GM18907 (cell line): ENCODE measurements around the gene FCMR.

Source experiments
- ATAC-seq: cut with Tn5 transposase; IDR thresholded peaks from one replicate; pipeline ENCODE4 v1.9.1; 2021; ENCODE audit warnings: mild to moderate bottlenecking, moderate library complexity; ENCODE audit not compliant: unreplicated experiment

Gene FCMR

GRCh38 chr1:206921772-206922265, at the start of gene FCMR:
TSS of gene FCMR (minus strand) at chr1:206921941. CDS start at chr1:206921854, 87 bp downstream.
- ATAC-seq = peak; percentile 29

- ATAC-seq = no peak
Measured at GRCh38 chr1:206971029-206971655, 49.4 kb upstream of the FCMR start.

DNA sequence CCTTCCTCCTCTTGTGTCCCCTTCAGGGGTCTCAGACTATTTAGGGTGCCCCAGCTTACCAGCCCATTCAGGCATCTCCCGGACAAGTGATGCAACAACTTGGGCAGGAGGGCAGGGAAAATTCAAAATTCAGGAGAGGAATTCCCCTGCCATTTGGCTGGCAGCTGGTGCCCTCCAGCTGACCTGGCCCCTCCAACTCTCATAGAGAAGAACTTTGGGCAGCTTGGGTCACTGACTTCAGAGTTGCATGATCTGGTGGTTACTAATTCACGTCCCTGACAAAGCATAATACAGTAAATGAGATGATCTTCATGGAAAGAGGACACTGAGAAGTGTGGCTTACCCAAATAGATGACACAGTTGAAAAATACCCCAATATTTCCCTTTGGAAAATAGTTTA, 48.7 kb upstream of the FCMR start, which contains the start of gene FCAMR:
TSS of gene FCAMR (minus strand) at position 15 of the 400 bp plus-strand sequence. CDS start 335 bp downstream, outside the sequence.
- ATAC-seq = no peak

GRCh38 chr1:206969090-206969489, 47.3 kb upstream of the FCMR start:
- no peak for ATAC-seq

- ATAC-seq = peak; percentile 56
Measured at GRCh38 chr1:206967096-206967849, 45.5 kb upstream of the FCMR start.

- ATAC-seq = no peak
Measured at GRCh38 chr1:206965781-206966180, 44.0 kb upstream of the FCMR start.

GRCh38 chr1:206963740-206964139, 42.0 kb upstream of the FCMR start:
- no peak for ATAC-seq

- no peak for ATAC-seq
Measured at GRCh38 chr1:206963119-206963712, 41.5 kb upstream of the FCMR start.

DNA sequence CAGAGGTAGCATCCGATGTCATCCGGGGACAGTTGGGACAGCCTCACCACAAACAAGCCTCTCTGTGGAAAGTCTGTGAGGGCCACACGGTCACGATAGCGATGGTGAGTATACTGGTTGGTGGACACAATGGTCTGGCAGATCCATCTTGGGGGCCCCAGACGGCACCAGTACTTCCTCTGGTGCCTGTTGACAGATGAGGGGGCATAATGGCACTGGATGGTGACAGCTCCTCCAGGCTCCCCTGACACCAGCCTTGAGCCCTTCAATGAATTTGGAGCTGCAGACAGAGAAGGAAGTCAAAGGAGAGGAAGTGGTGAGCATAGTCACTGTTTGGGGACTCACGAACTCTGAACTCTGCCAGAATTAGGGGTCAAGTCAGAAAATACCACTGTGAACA, 40.5 kb upstream of the FCMR start:
- no peak for ATAC-seq

GRCh38 chr1:206961668-206962067, 39.9 kb upstream of the FCMR start:
- no peak for ATAC-seq

GRCh38 chr1:206960676-206961386, 39.1 kb upstream of the FCMR start:
- ATAC-seq = no peak

GRCh38 chr1:206958144-206958543, 36.4 kb upstream of the FCMR start:
- no peak for ATAC-seq

DNA sequence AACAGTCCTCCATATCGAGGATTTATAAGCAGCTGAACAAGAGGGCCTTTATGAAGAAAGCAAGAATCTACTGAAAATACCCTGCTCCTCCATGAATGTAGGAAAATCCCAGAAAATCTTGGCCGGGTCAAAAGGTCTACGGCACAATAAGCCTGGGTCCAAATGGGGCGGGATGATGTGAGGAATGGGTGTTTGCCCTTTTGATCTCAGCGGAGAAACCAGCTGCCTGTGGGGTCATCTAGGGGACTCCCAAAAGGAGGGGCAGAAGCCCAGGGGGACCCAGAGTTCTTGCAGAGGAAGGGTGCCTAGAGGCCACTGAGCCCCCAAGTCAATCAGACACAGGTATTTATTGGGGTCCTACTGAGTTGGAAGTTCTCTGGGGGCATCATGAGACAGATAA, 35.9 kb upstream of the FCMR start:
- ATAC-seq = no peak

GRCh38 chr1:206955476-206956451, 34.0 kb upstream of the FCMR start:
- peak; percentile 34 for ATAC-seq

DNA sequence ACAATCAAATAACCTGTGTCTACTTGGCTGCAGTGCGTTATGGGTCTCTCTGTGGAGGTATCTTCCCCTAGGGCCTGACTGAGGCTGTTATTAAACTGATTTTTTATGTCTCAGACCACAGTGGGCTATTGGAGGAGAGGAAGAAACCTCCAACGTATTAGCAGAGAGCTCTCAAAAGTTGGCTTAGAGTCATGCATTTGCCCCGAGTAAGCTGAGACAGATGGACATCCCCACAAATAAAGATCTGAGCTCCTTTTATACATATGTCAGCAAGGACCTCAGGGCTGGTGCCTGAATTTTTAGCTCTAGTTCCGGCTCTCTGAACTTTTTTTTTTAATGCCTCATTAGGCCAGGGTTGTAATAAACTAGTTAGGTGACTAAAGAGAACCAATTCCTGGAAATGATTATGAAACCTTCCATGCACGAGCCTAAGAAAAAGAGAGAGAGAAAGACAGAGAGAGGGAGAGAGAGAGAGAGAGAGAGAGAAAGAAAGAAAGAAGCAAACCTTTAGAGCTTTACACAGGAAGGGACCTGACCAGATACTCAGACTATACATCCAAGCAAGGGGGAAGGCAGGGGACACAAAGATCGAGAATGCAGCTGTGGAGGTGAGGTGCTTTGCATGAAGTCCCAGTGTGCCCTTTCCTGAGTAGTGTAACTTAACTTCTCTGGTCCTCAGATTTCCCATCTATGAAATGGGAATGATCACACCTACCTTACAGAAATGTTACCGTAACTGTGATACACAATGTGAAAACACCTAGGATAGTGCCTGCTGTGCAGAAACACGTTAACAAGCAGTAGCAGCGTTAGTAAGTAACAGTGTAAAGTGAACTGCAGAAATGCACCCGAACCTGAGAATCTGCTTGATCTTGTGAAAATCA, 33.0 kb upstream of the FCMR start:
- ATAC-seq = no peak

DNA sequence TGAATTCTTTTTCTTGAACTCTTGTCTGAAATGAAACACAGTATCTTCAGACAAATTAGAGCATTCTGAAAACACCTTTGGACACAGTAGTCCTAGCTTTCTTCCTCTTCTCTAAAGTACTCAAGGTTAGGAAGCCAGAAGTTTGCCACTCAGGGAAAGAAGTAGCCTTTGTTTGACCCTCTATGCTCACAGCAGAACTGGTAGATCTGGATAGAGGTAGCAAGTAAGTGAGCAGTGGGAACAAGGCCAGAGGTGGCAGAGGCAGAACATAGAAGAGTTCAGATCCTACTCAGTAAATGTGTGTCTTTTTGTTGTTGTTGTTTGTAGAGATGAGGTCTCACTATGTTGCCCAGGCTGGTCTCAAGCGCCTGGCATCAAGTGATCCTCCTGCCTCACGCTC, 31.9 kb upstream of the FCMR start:
- no peak for ATAC-seq

GRCh38 chr1:206953126-206953525, 31.4 kb upstream of the FCMR start:
- ATAC-seq = no peak

GRCh38 chr1:206952171-206952570, 30.4 kb upstream of the FCMR start:
- peak; percentile 42 for ATAC-seq
